Astrocyte of the spinal cord (primary cell): ENCODE measurements around the gene FAM168A.
"Not testable (repeated sequence)": the region's sequence is repeated elsewhere in the genome, so short reads cannot be mapped to it uniquely, and the experiment has no call there.

Experiments used
- DNase-seq: peaks from one replicate; pipeline ENCODE4 v3.0.0; 2011; ENCODE audit warnings: low read depth, low spot score
- H3K4me3 ChIP-seq: 2 replicates; pipeline ENCODE4 v1.5.1; 2011; ENCODE audit warnings: low read depth, mild to moderate bottlenecking, low read length, moderate library complexity
- in situ Hi-C: cut with HindIII; loops from 2 replicates; pipeline ENCODE4 v1.10.0; 2017; ENCODE audit warnings: low sequenced_read_pairs
- TF ChIP-seq, protein P1 (sequence below): IDR thresholded peaks from 2 replicates; pipeline ENCODE4 v1.5.1; 2012; ENCODE audit warnings: low read depth, mild to moderate bottlenecking, low read length, inconsistent platforms

FAM168A gene

DNA sequence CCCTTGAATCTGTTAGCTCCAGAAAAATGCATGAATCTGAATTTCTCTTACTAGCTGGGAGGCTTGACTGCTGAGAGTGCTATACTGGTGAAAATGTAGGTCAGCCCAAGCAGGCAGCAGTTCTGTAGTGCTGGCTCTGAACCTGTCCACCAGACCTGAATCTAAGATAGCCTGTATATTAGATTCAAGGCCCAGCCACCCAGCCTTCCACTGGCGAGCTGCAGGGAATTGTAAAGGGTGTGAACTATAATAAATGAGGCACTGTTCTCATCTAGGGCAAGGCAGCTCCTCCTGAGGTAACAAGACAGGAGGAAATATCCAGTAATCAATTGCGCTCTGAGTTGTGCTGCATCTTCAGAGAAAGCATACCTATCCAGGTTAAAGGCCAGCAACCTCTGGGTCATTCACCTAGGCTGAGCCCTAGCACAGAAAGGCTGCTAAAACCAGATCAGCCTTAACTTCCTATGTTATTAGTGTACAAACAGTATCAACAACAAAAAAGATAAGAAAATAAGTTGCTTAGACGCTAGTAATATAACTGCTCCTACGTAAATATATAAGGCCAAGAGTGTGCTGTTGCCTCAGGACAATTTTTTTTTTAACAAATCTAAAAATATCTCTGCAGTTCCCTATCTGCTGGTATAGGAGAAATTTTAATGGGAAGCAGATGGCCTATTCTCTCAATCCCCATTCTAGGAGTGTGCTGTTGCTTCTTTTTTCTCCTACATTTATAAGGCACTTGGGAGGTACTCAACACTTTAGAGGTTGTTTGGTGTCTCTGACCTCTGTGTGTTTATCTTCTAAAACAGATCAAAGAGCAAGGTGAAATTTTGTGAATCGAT is 158.7 kb downstream of the FAM168A start:
- no peak for DNase-seq

DNA sequence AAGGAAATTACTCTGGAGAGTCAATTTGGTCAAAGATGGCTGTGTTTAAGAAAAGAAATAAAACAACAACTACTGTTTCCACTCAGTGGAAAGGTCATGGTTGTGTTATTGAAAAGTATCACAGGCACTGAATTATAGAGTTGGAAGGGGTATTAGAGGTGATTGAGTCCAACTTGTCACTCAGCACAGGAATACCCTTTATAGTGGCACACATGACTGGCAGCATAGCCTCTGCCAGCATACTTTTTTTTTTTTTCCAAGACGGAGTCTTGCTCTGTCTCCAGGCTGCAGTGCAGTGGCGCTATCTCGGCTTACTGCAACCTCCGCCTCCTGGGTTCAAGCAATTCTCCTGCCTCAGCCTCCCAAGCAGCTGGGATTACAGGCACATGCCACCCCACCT is 161.1 kb downstream of the FAM168A start:
- DNase-seq, in situ Hi-C loops: not testable (repeated sequence)

More for the DNA sequence above, 158.7 kb downstream of the FAM168A start:
- in situ Hi-C loops: no loop called here
- H3K4me3 ChIP-seq: no peak overlapping the region
- TF ChIP-seq, protein P1, sequence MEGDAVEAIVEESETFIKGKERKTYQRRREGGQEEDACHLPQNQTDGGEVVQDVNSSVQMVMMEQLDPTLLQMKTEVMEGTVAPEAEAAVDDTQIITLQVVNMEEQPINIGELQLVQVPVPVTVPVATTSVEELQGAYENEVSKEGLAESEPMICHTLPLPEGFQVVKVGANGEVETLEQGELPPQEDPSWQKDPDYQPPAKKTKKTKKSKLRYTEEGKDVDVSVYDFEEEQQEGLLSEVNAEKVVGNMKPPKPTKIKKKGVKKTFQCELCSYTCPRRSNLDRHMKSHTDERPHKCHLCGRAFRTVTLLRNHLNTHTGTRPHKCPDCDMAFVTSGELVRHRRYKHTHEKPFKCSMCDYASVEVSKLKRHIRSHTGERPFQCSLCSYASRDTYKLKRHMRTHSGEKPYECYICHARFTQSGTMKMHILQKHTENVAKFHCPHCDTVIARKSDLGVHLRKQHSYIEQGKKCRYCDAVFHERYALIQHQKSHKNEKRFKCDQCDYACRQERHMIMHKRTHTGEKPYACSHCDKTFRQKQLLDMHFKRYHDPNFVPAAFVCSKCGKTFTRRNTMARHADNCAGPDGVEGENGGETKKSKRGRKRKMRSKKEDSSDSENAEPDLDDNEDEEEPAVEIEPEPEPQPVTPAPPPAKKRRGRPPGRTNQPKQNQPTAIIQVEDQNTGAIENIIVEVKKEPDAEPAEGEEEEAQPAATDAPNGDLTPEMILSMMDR: no peak

DNA sequence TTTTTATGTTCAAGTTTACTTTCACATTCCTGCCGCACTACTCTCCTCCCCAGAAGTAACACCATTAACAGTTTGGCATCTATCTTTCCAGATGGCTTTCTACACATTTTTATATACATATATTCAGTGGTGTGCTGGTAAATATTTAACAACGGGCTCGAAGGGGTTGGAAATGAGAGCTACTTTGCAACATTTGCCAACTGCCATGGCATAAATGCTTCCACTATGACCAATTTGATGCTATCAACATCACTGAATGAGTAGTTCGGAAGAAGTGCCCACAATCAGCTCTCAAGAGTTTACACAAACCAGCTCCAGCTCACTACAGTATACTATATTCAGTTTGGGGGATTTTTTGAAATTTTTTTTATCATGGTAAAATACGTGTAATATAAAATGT is 166.5 kb downstream of the FAM168A start:
- TF ChIP-seq, protein P1: no peak
- in situ Hi-C loops: no loop called here
- no peak overlapping the region for H3K4me3 ChIP-seq
- DNase-seq: no peak

More for the DNA sequence above, 161.1 kb downstream of the FAM168A start:
- H3K4me3 ChIP-seq: not testable (repeated sequence)

DNA sequence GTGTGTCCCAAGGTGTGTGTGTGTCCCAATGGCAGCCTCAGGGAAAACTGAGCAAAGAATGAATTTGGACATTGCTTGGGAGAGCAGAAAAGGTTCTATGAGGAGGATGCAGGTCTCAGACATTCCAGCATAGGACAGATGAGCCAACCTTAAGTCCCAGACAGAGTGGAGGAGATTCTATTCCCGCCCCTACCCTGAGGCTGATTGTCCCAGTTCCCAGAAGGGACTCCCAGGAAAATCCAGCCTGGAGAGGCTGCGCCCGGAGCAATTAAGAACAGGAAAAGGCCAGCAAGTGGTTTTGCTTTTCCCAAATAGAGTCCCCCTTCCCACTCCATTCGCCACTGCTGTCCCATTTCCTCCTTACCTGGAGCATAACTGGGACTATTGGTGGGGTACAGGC is 167.6 kb downstream of the FAM168A start:
- TF ChIP-seq, protein P1: no peak
- no peak for DNase-seq
- no peak overlapping the region for H3K4me3 ChIP-seq
- in situ Hi-C loops: no loop called here

DNA sequence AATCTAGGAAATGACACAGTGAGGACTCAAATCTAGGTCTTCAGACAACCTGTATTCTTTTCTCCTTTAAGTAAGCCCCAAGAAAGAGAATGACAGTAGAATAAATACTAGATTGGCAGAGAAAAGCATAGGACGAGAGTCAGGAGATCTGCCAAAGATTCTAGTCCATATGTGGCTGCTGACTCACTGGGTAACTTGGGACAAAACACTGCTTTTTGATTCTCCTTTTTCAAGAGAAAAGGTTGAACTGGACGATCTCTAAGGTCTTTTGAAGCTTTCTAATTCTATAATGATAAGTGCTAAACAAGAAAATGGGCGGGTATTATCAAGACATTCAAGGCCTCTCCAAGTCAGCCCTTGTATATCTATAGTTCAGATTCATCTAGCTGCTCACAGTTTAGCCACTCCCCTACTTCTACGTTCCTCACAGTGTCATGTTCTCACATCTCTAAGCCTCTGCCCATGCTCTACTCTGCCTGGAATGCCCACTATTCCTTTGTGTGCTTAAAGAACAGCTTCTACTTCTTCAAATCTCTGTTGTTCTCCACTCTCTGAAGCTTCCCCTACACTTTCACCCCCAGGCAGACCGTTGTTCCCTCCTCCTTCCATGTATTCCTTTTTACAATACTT is 168.7 kb downstream of the FAM168A start:
- TF ChIP-seq, protein P1: no peak
- H3K4me3 ChIP-seq: no peak overlapping the region
- in situ Hi-C loops: loop anchor here (10.0 kb wide), 1 partner anchor 166 kb away; the partner anchor contains the start of gene FAM168A
- peak; percentile 76 for DNase-seq

DNA sequence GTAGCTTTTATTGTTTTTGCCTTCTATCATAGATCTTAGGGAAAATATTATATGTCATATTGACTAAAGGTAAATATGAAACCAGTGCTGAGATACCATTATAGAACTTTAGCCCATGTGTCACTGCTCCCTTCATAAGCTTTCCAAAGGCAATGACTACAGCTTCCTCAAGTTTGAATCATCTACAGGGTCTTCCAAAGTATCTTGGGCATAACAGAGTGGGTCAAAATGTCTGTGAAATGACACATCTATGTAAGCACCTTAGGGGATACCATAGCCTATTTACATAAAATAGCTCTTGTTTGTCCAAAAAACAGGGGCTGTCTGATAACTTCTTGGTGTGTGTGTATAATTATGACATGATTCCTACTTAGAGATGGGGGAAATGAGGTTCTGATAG is 169.2 kb downstream of the FAM168A start:
- no peak for DNase-seq
- H3K4me3 ChIP-seq: no peak overlapping the region
- TF ChIP-seq, protein P1: no peak
- in situ Hi-C loops: loop anchor here (10.0 kb wide), 1 partner anchor 166 kb away; the partner anchor contains the start of gene FAM168A

DNA sequence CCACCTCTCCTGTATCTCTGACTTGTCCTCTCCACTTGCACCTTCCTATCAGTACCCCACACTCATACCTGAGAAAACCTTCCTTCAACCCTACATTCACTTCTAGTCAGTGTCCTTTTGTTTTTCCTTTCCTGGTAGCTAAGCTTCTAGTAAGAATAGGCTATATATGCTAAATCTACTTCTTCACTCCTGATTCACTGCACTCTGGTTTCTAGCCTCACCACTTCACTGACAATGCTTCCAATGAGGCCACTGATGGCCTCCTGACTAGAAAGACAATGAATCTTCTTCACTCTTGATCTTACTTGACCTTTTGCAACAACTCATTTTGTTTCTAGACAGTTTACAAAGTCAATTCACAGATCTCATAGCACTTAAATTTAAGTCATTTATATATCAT is 169.7 kb downstream of the FAM168A start:
- DNase-seq: no peak
- no peak overlapping the region for H3K4me3 ChIP-seq
- in situ Hi-C loops: loop anchor here (10.0 kb wide), 1 partner anchor 167 kb away; the partner anchor contains the start of gene FAM168A
- TF ChIP-seq, protein P1: no peak
